GM18520 (cell line): ENCODE measurements around the gene DLG2.

ENCODE experiments used
- ATAC-seq: cut with Tn5 transposase; IDR thresholded peaks from one replicate; pipeline ENCODE4 v1.9.1; 2021; ENCODE audit not compliant: unreplicated experiment

The DLG2 gene

DNA sequence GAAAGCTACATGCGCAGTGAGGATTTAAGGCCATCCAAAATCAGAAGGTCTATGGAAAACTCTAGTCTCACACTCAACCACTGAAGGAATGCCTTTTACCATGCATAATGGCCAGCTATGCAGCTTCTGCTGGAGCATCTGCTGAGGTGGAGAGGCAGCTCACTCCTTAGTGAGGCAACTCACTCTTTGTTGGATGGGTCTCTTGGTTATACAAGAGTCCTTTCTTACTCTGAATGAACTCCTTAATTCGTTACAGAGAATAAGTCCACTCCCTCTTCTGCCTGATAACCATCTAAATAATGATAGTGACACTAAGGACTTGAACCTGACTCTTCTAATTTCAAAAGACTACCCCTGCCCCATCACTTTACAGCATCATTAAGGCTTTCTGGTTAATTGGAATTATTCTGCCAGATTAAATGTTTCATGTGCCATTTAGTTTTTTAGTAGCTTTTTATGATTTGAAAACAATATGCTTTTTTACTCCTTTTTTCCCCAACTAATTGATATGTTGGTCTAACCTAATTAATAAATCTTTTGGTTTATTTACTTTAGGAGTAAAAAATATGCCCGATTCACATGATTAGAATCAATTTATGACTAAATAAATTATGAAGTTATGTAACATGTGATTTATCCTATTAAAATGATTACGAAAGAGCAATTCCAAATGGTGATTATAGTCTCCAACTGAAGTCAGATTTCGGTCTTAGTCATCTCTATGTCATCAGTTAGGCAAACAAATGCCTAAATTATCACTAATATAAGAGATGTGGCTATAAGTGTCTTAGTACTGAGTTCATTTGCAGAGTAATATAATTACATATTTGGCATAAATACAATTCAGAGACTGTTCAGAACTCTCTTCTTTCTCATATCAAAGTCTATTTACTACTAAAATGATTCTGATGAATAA is 2054.3 kb downstream of the DLG2 start:
- ATAC-seq, result no peak

DNA sequence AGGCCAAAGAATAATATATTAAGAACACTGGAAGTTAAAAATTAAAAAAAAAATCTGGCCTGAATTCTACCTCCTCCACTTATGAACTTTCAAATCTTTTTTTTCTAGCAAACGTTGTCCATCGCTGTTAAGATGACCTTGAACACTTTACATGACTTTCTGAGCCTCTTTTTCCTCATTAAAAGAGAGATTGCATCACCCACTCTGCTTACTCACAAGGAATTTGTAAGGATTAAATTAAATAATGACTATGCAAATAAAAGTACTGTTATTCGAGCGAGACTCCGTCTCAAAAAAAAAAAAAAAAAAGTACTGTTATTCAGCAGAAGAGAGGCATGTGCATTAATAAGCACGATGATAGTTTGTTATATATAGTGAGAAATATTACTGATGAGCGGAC is 2055.8 kb downstream of the DLG2 start:
- no peak for ATAC-seq

GRCh38 chr11:83569134-83569805 is 2057.9 kb downstream of the DLG2 start:
- no peak for ATAC-seq

DNA sequence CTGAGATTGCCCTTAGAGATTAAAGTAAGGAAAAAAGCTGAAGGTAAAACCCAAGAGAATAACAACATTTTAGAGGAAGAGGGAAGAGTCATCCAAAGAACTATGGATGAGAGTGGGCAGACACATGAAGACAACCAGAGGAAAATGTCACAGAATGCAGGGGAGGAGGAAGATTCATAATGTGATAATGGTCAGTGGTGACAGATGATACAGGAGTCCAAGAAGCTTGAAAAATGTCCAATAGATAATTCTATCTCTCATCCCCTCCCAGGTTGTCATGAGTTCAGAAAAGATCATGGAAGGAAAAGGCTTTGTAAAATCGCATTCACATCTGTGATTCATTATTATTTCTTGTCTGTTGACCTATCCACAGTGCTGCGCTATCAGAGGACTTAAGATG is 2058.6 kb downstream of the DLG2 start:
- ATAC-seq, result no peak

GRCh38 chr11:83566950-83567349 is 2060.2 kb downstream of the DLG2 start:
- ATAC-seq, result no peak

GRCh38 chr11:83564870-83565269 is 2062.3 kb downstream of the DLG2 start:
- no peak for ATAC-seq

DNA sequence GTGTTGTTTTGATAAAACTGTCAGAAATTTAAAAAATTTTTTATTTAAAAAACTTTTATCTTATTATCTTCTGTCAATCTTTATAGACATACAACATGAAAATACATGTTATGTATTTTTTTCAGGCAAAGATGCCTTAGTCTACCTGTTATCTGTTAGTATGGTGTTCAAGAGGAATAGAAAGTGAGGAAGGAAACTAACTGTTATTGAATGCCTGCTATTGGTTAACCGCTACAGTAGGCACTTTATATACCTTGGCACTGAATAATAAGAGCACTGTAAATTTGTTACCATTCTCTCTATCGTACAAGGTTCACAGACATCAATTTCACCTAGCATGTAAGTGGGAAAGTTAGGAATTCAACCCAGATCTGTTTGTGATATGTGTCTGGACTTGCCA is 2068.9 kb downstream of the DLG2 start:
- no peak for ATAC-seq

DNA sequence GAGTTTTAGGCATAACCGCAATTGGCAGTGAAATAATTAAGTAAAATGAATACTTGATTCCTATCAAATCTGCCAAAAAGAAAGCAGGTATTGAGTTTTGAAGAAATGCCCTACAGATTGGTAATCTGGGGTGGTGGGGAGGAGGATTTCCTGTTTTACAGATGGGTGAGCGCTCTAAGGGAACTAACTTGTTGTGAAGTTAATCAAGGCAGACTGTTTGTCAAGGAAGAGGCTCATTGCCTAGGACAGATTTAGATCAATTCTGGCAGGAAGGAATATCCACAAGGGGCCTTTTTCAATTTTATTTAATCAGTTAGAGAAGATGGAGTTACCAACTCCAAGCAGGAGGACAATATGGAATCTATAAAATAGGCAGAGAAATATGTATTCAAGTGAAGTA is 2069.5 kb downstream of the DLG2 start:
- ATAC-seq, result no peak

DNA sequence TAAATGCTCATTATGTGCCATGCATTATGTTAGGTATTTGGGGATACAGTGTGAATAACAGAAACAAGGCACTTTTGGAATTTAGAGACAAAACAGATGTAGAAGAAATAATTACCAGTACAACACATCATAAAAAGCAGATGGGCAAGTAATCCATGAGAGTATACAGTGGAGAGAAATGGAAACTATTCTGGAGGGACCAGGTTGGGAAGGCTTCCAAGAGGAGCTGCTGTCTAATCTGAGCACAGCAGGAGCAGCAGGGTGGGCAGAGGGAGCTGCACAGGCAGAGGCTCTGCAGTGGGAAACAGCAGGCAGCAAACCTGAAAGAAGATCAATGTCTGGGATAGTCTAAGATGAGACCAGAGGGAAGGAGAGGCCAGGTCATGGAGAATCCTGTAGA is 2072.3 kb downstream of the DLG2 start:
- ATAC-seq, result no peak

GRCh38 chr11:83549984-83550667 is 2077.0 kb downstream of the DLG2 start:
- ATAC-seq, result no peak

DNA sequence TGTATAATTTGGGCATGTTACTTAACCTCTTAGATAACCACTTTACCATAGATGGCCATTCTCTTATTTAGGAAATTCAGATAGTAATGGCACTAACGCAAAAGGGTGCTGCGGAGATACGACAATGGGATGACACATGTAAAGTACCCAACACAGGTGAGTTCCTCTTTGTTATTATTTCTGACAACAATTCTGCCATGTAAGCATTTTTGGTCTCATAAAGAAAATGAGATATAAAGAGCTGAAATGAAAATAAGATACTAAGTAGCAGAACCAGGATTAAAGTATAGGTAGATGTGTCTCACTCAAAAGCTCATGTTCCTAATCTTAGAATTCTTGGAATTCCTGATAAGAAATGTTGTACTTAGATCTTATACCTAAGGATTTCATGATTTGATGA is 2080.8 kb downstream of the DLG2 start:
- no peak for ATAC-seq

- no peak for ATAC-seq
These were observed 2081.5 kb downstream of the DLG2 start for GRCh38 chr11:83545494-83546260.

- no peak for ATAC-seq
These were observed 2082.3 kb downstream of the DLG2 start for GRCh38 chr11:83544846-83545245.

- no peak for ATAC-seq
These were observed 2083.3 kb downstream of the DLG2 start for GRCh38 chr11:83543706-83544439.

GRCh38 chr11:83542861-83543260 is 2084.3 kb downstream of the DLG2 start:
- no peak for ATAC-seq

- no peak for ATAC-seq
These were observed 2086.4 kb downstream of the DLG2 start for GRCh38 chr11:83540728-83541127.

GRCh38 chr11:83540112-83540675 is 2086.9 kb downstream of the DLG2 start:
- ATAC-seq, result no peak

DNA sequence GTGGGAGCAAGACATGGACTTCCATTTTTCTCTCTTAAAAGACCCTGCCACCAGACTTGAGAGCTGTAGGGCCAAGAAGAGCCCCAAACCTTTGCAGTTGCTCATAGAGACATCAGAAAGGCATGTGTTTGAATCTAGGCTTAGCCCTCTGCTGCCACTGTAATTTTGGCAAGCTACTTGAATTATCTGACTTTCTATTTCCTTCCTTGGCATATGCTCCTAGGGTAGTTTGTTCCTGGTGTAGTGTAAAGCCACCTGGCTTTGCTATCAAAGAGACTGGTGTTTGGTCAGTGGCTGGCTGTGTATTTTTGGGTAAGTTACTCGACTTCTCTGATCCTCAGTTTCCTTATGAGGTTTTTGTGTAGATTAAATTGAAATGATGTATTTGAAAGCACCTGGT is 2088.9 kb downstream of the DLG2 start:
- ATAC-seq, result no peak

GRCh38 chr11:83537131-83537610 is 2090.0 kb downstream of the DLG2 start:
- ATAC-seq, result no peak

DNA sequence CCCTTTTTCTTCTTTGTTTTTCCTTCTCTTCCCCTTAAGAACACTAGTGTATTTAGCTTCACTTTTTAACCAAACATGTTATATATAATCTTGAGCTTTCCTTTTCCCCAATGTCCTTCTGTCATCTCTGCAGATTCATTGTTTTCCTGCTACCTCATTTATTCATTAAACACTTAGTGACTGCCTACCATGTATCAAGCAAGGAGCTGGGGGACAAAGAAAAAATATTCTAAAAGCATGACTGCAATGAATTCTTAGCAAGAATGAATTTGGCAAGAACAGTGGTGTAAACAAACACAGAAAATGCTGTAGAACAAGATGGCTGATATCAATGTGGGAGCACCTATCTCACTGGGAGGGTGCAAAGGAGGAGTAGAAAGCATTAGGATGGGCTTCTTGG is 2094.0 kb downstream of the DLG2 start:
- no peak for ATAC-seq
